NCI-H1417 (cell line): ENCODE data around the gene PMPCA.

Experiments
- DNase-seq, 3 experiments: peaks; one replicate each; lab custom pipeline; 2025; lab: John Stamatoyannopoulos, UW

Gene PMPCA

DNA sequence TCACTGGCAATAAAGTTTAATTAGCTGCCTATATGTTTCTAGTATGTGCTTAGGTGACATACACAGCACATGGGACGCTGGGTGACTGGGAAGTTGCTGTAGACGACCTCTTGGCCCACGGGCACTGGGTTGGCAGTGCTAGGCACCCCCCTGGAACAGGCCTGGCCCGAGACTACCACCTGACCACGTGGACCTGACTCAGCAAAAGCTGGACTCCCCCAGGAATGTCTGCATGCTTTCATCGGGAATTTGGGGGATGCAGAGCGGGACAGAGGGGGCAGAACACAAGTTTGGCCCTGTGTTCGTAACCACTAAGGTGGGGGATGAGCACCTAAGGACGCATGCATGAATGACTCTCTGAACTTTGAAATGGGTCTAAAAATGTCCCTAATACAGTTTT, 45.8 kb downstream of the PMPCA start:
- no peak for DNase-seq

DNA sequence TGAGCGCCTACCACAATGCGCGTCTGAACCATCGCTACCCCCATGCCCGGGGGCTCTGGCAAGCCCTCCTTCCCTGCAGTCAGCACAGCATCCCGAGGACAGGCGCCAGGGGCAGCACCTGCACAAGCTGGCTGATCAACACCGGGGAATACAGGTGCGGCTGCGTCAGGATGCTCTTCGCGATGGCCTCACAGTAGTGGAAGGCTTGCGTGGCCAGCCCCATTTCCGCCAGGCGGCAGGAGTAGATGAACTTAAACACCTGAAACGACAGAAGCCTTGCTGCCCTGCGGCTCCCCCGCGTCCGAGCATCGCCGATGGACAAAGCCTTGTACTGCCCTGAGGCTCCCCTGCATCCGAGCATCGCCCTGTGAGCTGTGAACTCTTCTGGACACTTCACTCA, 46.9 kb downstream of the PMPCA start:
- no peak for DNase-seq

DNA sequence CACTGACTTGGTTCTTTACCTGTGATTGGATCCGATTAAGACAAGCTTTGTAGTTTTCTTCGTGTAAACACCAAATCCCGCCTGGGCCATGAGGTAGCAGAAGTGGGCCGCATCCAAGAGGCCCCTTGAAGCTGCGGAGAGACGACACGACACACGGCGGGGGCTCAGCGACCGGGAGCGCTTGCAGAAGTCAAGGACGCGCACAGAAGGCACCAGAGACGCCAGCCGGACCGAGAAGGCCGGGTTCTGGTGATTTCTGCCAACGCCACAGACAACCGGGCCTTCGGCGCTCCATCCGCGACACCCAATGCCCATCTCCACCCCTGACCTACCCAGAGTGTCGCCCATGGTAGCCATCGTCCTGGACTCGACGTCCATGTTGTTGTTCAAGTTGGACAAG, 49.0 kb downstream of the PMPCA start:
- no peak for DNase-seq

DNA sequence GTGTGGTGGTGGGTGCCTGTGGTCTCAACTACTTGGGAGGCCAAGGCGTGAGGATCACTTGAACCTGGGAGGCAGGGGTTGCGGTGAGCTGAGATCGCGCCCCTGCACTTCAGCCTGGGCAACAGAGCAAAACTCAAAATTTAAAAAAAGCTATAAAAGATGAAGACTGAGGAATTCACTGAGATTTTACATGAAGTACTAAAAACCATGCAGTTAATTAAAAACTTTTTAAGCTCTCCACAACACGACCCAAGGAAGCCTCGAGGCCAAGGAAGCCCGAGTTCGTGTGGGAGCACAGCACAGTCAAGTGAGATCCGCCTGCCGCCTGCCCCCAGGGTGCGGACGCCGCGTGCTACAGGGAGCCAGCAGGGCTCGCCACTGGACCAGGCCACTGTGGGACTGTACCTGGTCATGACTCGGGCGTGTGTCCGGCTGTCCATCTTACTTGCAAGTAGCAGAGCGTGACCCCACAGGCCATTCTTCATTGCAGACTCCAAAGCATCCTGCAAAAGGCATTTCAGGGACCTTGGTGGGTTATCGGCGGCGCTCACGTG, 50.4 kb downstream of the PMPCA start:
- no peak for DNase-seq

DNA sequence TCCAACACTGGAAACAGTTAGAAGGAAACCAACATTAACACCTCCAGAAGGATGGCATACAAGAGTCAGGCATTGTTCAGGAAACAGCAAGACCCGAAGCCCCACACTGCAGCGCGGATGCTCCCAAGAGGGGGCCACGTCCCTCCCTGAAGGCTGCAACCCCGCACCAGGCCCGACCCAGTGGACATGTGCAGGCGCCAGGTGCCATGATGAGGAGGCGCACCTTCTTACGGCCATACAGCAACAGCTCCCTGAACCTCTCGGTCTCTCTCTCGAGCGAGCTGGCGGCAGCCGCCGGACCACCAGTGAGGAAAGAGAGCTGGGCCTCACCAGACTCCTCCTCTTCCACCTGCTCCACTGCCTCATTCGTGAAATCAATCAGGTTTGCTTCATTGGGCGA, 52.2 kb downstream of the PMPCA start:
- no peak for DNase-seq

DNA sequence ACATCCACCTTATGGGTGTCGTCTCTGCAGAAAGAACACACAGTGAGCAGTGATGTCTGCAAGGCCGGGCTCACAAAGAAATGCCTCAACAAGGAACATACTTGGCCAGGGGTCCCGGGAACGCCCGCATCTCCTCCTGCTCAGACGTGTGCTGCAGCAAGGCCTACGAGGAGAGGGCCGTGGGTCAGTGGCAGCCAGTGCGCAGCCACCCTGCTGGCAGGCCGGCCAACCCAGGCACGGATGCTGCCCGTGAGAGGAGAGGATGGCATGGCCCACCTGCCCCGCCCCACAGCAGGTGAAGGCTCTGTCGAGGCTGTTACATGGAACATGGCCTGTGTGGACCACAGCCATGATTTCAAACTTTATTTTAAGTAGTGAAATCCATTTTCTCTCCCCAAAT, 53.1 kb downstream of the PMPCA start:
- no peak for DNase-seq

DNA sequence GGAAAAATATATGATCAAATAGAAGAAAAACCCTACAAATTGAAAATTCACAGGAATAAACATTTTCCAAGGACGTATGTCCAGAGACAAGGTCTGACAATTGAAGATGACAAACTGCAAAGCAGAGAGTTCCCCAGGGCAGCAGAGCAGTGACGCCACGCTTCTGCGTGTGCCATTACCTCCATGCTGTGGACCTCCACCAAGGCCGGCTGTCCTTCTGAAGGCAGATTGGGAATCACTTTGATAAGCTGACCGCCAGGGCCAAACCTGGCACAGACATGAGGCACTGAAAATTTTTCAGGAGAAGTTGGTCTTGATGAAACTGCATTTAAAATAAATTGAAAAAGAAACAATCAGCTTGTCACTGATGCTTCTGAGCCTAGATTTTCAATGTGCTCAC, 53.8 kb downstream of the PMPCA start:
- no peak for DNase-seq

DNA sequence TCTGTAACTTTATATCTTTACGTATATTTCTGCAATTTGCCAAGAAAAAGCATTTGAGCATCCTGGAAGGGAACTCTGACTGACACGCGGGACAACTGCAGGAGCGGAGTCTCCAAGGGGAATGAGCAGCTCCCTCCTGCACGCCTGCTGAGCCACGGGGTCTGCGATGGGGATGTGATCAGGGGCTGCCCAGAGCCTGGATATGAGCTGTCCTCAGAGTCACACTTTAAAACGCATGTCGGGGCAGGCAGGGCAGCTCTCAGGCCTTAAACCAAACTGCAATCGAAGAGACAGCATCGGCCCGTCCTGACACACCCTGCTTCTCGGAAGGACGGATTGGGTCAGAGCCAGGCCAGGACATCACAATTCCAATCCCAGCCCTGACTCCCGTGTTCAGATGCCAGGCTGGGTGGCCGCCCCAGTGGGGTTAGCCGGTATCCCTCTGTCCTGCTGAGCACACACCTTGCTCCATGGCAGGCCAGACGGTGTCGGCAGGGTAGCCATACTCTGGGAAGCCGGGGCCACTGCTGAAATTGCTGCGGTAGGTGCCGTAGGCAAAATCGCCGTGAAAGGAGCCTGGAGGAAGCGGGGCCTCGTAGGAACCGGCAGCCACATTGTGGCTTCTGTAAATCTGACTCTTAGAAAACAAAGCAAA, 55.2 kb downstream of the PMPCA start:
- no peak for DNase-seq

DNA sequence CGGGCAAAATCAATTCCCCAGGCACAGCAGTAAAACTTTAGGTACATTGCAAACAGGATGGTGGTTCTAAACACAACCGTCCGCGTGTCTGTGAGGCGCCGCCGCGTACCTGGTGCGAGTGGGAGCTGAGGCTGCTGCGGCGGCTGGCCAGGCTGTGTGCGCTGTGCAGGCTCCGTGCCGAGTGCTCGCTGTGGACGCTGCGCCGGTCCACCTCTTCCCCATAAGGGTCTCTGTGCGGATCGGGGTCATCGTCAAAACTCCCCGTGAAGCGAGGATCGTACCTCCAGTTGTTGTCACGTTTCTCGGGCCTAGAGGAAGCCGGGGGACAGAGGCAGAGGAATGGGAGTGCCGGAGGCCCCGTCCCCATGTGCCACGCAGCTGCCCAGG, 55.7 kb downstream of the PMPCA start:
- DNase-seq = no peak

DNA sequence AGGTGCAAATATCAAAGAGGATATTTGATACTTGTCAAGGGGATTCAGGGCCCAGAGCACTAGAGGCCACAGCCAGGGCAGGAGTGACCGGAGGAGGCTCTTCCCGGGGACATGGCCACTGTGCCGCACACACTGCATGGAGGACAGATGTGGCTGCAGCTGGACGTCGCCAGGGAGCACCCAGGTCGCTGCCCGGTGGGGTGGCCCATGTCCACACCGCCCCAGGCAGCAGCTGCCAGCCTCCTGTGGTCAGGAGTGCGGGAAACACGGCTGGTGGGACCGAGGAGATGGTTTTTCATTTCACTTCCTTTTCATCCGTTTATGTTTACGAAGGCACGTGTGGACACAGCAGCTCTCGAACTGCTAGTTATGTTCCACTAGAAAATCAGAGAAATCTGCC, 57.3 kb downstream of the PMPCA start:
- DNase-seq = no peak

DNA sequence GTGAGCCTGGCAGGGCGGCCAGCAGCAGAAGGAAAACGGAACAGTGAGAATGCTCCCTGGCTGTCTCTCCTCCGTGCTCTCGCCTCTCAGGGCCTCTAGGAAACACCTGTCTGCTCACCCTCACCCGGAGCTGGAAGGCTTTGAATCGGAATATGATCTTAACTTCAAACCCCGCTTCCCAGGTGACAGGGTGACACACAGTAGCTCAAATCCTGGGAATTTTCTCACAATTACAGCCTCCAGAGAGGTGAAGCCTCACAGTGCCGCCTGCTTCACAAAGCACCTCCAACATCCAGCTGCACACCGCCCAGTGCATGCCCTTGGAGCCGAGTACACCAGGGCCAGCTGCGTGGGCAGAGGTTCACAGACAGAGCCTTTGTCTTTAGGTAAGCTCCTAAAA, 59.9 kb downstream of the PMPCA start:
- DNase-seq = no peak

DNA sequence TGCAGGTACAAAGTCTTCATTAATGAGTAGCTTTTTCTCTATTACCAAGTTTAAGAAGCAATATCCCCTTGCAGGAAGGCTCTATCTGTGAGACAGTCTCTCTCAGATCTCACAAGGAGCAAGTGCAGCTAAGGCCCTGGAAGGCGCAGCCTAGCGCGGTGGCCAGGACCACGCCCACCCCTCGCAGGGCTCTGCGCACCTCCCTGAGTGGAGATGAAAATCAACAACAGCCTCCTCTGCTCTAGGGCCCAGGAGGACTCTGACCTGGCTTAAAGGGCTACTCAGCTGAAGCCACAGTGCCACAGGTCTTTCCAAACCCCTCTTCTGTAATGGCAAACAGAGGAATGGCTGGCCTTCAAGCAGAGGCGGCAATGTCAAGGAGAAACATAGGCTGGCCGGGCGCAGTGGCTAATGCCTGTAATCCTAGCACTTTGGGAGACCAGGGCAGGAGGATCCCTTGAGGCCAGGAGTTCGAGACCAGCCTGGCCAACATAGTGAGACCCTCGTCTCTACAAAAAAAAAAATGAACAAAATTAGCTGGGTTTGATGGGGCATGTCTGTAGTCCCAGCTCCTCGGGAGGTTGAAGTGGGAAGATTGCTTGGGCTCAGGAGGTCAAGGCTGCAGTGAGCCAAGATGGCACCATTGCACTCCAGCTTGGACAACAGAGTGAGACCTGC, 60.5 kb downstream of the PMPCA start:
- DNase-seq = no peak

DNA sequence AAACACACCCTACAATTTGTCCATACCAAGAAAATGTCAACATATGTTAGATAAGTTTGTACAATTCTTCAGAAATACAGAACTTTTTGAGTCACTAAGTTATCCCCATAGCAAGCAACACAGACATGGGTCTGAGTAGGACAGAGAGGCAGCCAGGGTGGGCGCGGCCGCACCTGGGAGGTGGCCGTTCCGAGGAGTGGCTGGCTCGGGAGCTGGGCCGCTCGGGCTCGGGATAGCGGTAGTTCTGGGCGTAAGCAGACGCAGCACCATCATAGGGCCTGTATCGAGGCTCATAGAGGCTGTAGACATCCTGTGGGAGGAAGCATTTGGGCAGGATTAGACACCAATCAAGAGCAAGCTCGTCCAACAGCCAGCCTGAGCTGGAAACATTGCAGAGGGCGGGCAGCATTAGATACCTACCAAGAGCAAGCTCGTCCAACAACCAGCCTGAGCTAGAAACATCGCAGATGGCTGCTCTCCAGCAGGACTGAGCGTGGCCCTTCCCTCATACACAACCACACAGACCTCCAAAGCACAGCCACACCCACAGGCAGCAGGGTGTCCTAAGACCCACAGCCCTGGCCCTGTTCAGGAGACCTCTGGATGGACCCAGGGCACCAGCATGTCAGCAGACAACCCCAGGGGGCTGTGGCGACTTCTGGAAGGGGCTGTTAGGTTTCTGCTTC, 61.5 kb downstream of the PMPCA start:
- DNase-seq = no peak

DNA sequence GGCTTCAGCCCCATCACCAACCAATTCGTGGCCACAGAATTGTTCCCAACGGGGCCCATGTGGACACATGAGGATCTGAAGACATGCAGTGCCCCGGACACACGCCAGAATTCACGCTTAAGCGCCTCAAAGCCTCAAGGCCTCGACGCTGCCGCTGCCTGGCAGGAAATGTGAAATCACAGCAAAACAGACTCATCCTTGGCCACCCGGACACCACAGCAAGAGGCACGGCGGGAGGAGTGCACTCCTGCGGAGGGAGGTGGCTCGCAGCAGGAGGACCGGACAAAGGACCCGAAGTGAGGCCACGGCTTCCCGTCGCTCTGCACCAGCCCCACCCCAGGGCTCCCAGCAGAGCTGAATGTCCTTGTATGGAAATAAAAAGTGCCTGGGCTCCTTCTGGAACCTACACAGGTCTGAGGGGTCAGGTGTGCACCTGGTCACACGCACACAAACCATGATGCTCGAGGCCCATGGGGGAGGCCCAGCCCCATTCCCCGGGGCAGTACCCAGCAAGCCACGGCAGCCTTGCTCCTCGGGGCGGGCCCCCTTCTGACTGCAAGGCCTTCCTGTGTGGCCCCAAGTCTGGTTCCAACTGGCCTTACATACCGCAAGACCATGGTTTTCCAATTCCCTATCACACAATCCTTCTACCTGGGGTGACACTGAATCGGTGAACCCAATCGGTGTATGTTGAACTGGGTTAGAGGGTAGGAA, 62.3 kb downstream of the PMPCA start:
- DNase-seq = no peak

DNA sequence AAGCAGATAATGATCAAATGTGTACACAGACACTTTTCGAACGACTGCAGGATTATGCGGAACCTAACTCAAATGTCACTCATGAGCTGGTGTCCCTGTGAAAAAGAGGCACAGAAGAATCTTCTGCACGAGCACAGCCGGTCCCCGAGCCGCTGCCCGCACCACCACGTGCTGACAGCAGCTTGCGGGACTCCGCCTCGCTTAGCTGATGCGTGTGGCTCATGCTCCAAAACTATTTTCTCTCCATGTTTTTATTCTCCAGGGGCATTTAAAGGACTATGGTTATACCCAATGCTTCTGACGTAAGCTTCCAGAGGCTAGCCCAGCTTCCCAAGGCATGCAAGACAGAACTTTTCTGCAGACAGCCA, 62.9 kb downstream of the PMPCA start:
- no peak for DNase-seq
